ENCODE results near the gene MUS81.

DNA sequence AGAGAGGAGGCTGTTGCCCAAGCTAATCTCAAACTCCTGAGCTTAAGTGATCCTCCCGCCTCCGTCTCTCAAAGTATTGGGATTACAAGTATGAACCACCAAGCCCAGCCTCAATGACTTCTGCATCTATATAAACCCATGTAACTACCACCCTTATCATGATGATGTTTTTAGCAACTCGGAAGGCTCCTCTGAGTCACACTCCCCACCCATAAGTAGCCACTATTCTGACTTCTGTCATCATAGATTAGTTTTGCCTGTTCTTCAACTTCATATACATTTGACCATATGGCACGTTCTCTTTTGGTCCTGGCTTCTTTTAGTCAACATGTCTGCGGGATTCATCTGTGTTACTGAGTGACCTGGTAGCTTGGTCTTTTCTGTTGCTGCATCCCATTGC is 46.4 kb downstream of the MUS81 start:
- TF ChIP-seq, protein P1, sequence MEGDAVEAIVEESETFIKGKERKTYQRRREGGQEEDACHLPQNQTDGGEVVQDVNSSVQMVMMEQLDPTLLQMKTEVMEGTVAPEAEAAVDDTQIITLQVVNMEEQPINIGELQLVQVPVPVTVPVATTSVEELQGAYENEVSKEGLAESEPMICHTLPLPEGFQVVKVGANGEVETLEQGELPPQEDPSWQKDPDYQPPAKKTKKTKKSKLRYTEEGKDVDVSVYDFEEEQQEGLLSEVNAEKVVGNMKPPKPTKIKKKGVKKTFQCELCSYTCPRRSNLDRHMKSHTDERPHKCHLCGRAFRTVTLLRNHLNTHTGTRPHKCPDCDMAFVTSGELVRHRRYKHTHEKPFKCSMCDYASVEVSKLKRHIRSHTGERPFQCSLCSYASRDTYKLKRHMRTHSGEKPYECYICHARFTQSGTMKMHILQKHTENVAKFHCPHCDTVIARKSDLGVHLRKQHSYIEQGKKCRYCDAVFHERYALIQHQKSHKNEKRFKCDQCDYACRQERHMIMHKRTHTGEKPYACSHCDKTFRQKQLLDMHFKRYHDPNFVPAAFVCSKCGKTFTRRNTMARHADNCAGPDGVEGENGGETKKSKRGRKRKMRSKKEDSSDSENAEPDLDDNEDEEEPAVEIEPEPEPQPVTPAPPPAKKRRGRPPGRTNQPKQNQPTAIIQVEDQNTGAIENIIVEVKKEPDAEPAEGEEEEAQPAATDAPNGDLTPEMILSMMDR (conservative IDR thresholded peaks at IDR 0.05; ENCODE audit: low read length): no peak
- no peak for TF ChIP-seq EZH2phosphoT487 (IDR thresholded peaks at IDR 0.05; ENCODE audit: borderline replicate concordance, low read depth, low read length)
